GM12878 (cell line): ENCODE measurements around the gene RIOX2. TPM values are rescaled to one million over a fixed set of nuclear protein-coding genes. Genes with fewer than 3 reads are reported as not detected.
A peak's percentile ranks its signal among the peaks of the same experiment; 100 is the strongest.

Experiments used
- ATAC-seq: fragments of 200-7000 bp; cut with Tn5 transposase; 3 replicates; pipeline ENCODE4 v1.9.1; 2020; ENCODE audit warnings: mild to moderate bottlenecking, moderate library complexity
- BruUV-seq: library from RNA; stranded (reverse); fragments of 400-500 nt; replicated peaks from 2 replicates; lab custom pipeline; 2021; lab: Mats Ljungman, UMichigan
- CTCF ChIA-PET: fragments of 300-600 bp; sonication (Branson Sonifier 250); formaldehyde crosslinking; extraction: SDS; loops from one replicate; lab custom pipeline; 2021; ENCODE audit warnings: inconsistent platforms; lab: Yijun Ruan, JAX
- POLR2A ChIA-PET: fragments of 350-600 bp; formaldehyde crosslinking; extraction: SDS; loops from one replicate; lab custom pipeline; 2021; ENCODE audit warnings: inconsistent platforms; lab: Charles Lee
- RAD21 ChIA-PET: fragments of 300-600 bp; sonication (Branson Sonifier 250); formaldehyde crosslinking; loops from one replicate; lab custom pipeline; 2023; ENCODE audit warnings: antibody characterized with exemption; ENCODE audit not compliant: unreplicated experiment; lab: Charles Lee
- SMC1A ChIA-PET: fragments of 300-600 bp; sonication (Branson Sonifier 250); formaldehyde crosslinking; loops from one replicate; lab custom pipeline; 2023; ENCODE audit not compliant: unreplicated experiment, uncharacterized antibody; lab: Charles Lee
- DNase-seq: peaks from one replicate; pipeline ENCODE4 v3.0.0-alpha.2; 2011; ENCODE audit warnings: low read depth, low spot score
- FAIRE-seq: peaks from 3 replicates; lab custom pipeline; 2011; peaks lifted over from hg19 to GRCh38; lab: Jason Lieb, UNC
- H2AFZ ChIP-seq: 2 replicates; pipeline ENCODE4 v1.6.0; 2011; ENCODE audit warnings: low read depth, low read length, control low read depth; ENCODE audit not compliant: control insufficient read depth
- H3K27ac ChIP-seq: 2 replicates; pipeline ENCODE4 v1.5.1; 2011; ENCODE audit warnings: control low read depth; ENCODE audit not compliant: control insufficient read depth, insufficient read depth
- H3K27me3 ChIP-seq, 2 experiments: replicated peaks in 1 of 2; 2 replicates each; pipeline versions ENCODE4 v1.6.0 to v1.6.1; 2011; ENCODE audit warnings: low read length in 1 of 2; ENCODE audit not compliant: control insufficient read depth in 2 of 2, insufficient read depth in 2 of 2
- H3K36me3 ChIP-seq, 2 experiments: 2 replicates each; pipeline ENCODE4 v1.5.1; 2011; ENCODE audit warnings: low read length in 1 of 2; ENCODE audit not compliant: control insufficient read depth in 2 of 2, insufficient read depth in 2 of 2
- H3K4me1 ChIP-seq: 2 replicates; pipeline ENCODE4 v1.6.1; 2011; ENCODE audit warnings: mild to moderate bottlenecking, low read length, moderate library complexity, mixed read lengths; ENCODE audit not compliant: control insufficient read depth, insufficient read depth
- H3K4me2 ChIP-seq: 2 replicates; pipeline ENCODE4 v1.6.0; 2011; ENCODE audit warnings: control low read depth; ENCODE audit not compliant: control insufficient read depth, insufficient read depth
- H3K4me3 ChIP-seq: fragments of 200-600 bp; sonication (generic); 2 replicates; pipeline ENCODE4 v1.5.1; 2016
- H3K79me2 ChIP-seq: 2 replicates; pipeline ENCODE4 v1.6.0; 2011; ENCODE audit warnings: low read length; ENCODE audit not compliant: control insufficient read depth, insufficient read depth
- H3K9ac ChIP-seq: 2 replicates; pipeline ENCODE4 v1.8.0; 2011; ENCODE audit warnings: low read length, control low read depth, mixed read lengths; ENCODE audit not compliant: control insufficient read depth, insufficient read depth
- H3K9me3 ChIP-seq: replicated peaks from 3 replicates; pipeline ENCODE4 v1.5.1; 2011; ENCODE audit warnings: mild to moderate bottlenecking, low read length; ENCODE audit not compliant: control insufficient read depth, insufficient read depth
- H4K20me1 ChIP-seq: 2 replicates; pipeline ENCODE4 v1.6.0; 2011; ENCODE audit not compliant: control insufficient read depth, insufficient read depth
- ATF2 ChIP-seq: IDR thresholded peaks from 2 replicates; pipeline ENCODE4 v1.6.1; 2012; ENCODE audit warnings: low read length, inconsistent platforms
- GATAD2B ChIP-seq: fragments of 450-650 bp; conservative IDR thresholded peaks from 2 replicates; pipeline ENCODE4 v1.6.1; 2017; ENCODE audit warnings: low read depth, mild to moderate bottlenecking, moderate library complexity
- JUND ChIP-seq: IDR thresholded peaks from 2 replicates; pipeline ENCODE4 v1.6.1; 2012; ENCODE audit warnings: low read depth, mild to moderate bottlenecking, low read length, improper control_type of control experiment, moderate library complexity
- MLLT1 ChIP-seq: fragments of 450-650 bp; IDR thresholded peaks from 2 replicates; pipeline ENCODE4 v1.6.1; 2016; ENCODE audit warnings: mild to moderate bottlenecking
- NBN ChIP-seq: fragments of 450-650 bp; IDR thresholded peaks from 2 replicates; pipeline ENCODE4 v1.6.1; 2016
- NFIC ChIP-seq: IDR thresholded peaks from 2 replicates; pipeline ENCODE4 v1.6.1; 2012; ENCODE audit warnings: low read depth, mild to moderate bottlenecking, inconsistent platforms, low read length, moderate library complexity
- POLR2A ChIP-seq: IDR thresholded peaks from 2 replicates; pipeline ENCODE4 v1.6.1; 2011; ENCODE audit warnings: low read depth, mild to moderate bottlenecking, low read length
- POLR2AphosphoS5 ChIP-seq: IDR thresholded peaks from 2 replicates; pipeline ENCODE4 v1.6.1; 2011; ENCODE audit warnings: mild to moderate bottlenecking, low read length, inconsistent platforms
- SUPT20H ChIP-seq: IDR thresholded peaks from 2 replicates; pipeline ENCODE4 v1.6.1; 2011; ENCODE audit warnings: low read depth, mild to moderate bottlenecking, low read length, moderate library complexity, borderline replicate concordance; ENCODE audit not compliant: control insufficient read depth
- YBX1 ChIP-seq: fragments of 450-650 bp; IDR thresholded peaks from 2 replicates; pipeline ENCODE4 v1.6.1; 2016; ENCODE audit warnings: antibody characterized with exemption
- WGBS: methylation state at CpG from one replicate; pipeline ENCODE4 v1.1.6; 2016; ENCODE audit warnings: low lambda C conversion rate; ENCODE audit not compliant: insufficient replicate concordance, insufficient coverage; ENCODE audit errors: missing lambda C conversion rate; 5-methylcytosine and 5-hydroxymethylcytosine counted together
- in situ Hi-C: fragments of 300-500 bp; cut with MboI; formaldehyde crosslinking; loops from 9 replicates; pipeline ENCODE4 v1.14.3; 2018; ENCODE audit warnings: mixed read lengths
- intact Hi-C: fragments of 100-400 bp; cut with micrococcal nuclease; formaldehyde crosslinking; loops from one replicate; pipeline ENCODE4 v1.14.2; 2022; ENCODE audit not compliant: unreplicated experiment
- polyA plus RNA-seq, 11 experiments: library from polyadenylated mRNA; depleted of rRNA in 4 of 11; unstranded in 6 of 11; stranded (reverse) in 5 of 11; fragments of >200 nt; fragmentation: Nextera tagmentation in 4 of 11; fragmentation: Illumina TruSeq in 1 of 11; extraction: Ambion mirVana in 4 of 11; extraction: Trizol in 1 of 11; gene quantifications; 1 replicate in 1 of 11; 2 replicates in 10 of 11; pipeline versions ENCODE4 v1.2.1 to v1.2.3, GENCODE V29; 2011 to 2016; ENCODE audit warnings: inconsistent platforms in 2 of 11, missing spikeins in 2 of 11, low read depth in 1 of 11
- total RNA-seq, 4 experiments: library from RNA; depleted of rRNA in 3 of 4; stranded (reverse); fragments of >200 nt in 3 of 4; fragmentation: Illumina TruSeq in 1 of 4; extraction: Trizol in 1 of 4; gene quantifications; 2 replicates each; pipeline versions ENCODE4 v1.2.1 to v1.2.3, GENCODE V29; 2013 to 2021

The RIOX2 gene
- total and polyA plus RNA-seq, 10 of the 15 experiments (the other 5 are each of a cell fraction or from before 2014, with no cell fraction given) = 24.1 to 52.6 (median 44.0) TPM

GRCh38 chr3:97970156-97970555 lies 2.1 kb downstream of the RIOX2 start:
- Histone ChIP-seq H3K9ac (no peak overlapping the region), H3K9me3 (no peaks in the 10 kb centered on the region), H3K27me3 (no peaks in the 10 kb centered on the region), H3K4me2 (0 out of 2 replicates have a peak overlapping the region, but pooled peaks have one; percentile 1), H3K4me3 (peak overlapping the region; percentile 74), H3K4me1 (0 out of 2 replicates have a peak, but pooled peaks cover 3% of the 10 kb centered on the region), H3K27ac (no peak overlapping the region), H4K20me1 (no peaks in the 10 kb centered on the region), H2AFZ (no peak overlapping the region), H3K79me2 (peaks cover 42% of the 10 kb centered on the region), H3K36me3 (peaks cover 0 to 9% of the 10 kb centered on the region in 2 experiments; a peak in 1 of 4 replicates)
- no peak for TF ChIP-seq ATF2
- TF ChIP-seq MLLT1 = no peak
- TF ChIP-seq JUND = no peak
- no peak for TF ChIP-seq NBN
- TF ChIP-seq POLR2A = no peak
- no peak for TF ChIP-seq YBX1
- TF ChIP-seq POLR2AphosphoS5 = no peak
- no peak for TF ChIP-seq GATAD2B
- TF ChIP-seq SUPT20H = no peak
- TF ChIP-seq NFIC = no peak
- no TSS peak for BruUV-seq
- ChIA-PET POLR2A (no interaction called here), RAD21 (interaction anchor here (0.9 kb wide), 1 partner anchor 52 kb away, joined by 3 read pairs; no protein-coding TSS in a partner anchor), SMC1A (interaction anchor here (0.6 to 1.8 kb wide), 4 partner anchors 14 to 196 kb away, joined by 3 to 4 read pairs (median 4); no protein-coding TSS in a partner anchor), CTCF (interaction anchor here (0.6 to 1.5 kb wide), 4 partner anchors 17 to 468 kb away, joined by 3 to 4 read pairs (median 4); no protein-coding TSS in a partner anchor)
- intact Hi-C loops = loop anchor here (5.0 kb wide), 1 partner anchor 52 kb away; no protein-coding TSS in a partner anchor
- no peak for FAIRE-seq
- WGBS = 100% methylated on average over 1 of the region's 1 CpG
- in situ Hi-C loops = no loop called here
- ATAC-seq = no peak
- DNase-seq = no peak
